Skin epidermis (tissue), 12 donors: Measurements from ENCODE around the gene CGNL1.

Source experiments
- H3K27ac ChIP-seq, 21 experiments: fragments of 200-600 bp; sonication (generic) in 11 of 21; one replicate each; pipeline ENCODE4 v1.5.0; 2020; ENCODE audit warnings: mild to moderate bottlenecking in 3 of 21, inconsistent platforms in 2 of 21, moderate library complexity in 2 of 21
- H3K4me3 ChIP-seq, 7 experiments: fragments of 200-600 bp; sonication (generic) in 2 of 7; one replicate each; pipeline ENCODE4 v1.5.0; 2020; ENCODE audit warnings: inconsistent platforms in 2 of 7, mild to moderate bottlenecking in 2 of 7, moderate library complexity in 1 of 7

The CGNL1 gene

GRCh38 chr15:57443486-57443885 lies 67.2 kb downstream of the CGNL1 start:
- Histone ChIP-seq H3K4me3 (no peak overlapping the region), H3K27ac (no peak overlapping the region)

- H3K27ac ChIP-seq, result peak overlapping the region in 6 of 21 experiments; percentile 4 to 60 (median 29)
- no peak overlapping the region for H3K4me3 ChIP-seq
Observed at GRCh38 chr15:57444877-57445513, 68.7 kb downstream of the CGNL1 start.

- Histone ChIP-seq H3K4me3 (no peak overlapping the region), H3K27ac (peak overlapping the region in 1 of 21 experiments; percentile 32)
Observed at GRCh38 chr15:57445872-57446271, 69.6 kb downstream of the CGNL1 start.

GRCh38 chr15:57446393-57446792 lies 70.1 kb downstream of the CGNL1 start:
- H3K4me3 ChIP-seq, result no peak overlapping the region
- H3K27ac ChIP-seq, result no peak overlapping the region

- no peak overlapping the region for H3K4me3 ChIP-seq
- no peak overlapping the region for H3K27ac ChIP-seq
Observed at GRCh38 chr15:57451555-57451954, 75.2 kb downstream of the CGNL1 start.

GRCh38 chr15:57452090-57452754 lies 75.9 kb downstream of the CGNL1 start:
- Histone ChIP-seq H3K27ac (peak overlapping the region in 1 of 21 experiments; percentile 2), H3K4me3 (no peak overlapping the region)

GRCh38 chr15:57455929-57456328 lies 79.6 kb downstream of the CGNL1 start:
- Histone ChIP-seq H3K27ac (no peak overlapping the region), H3K4me3 (no peak overlapping the region)

GRCh38 chr15:57456559-57456958 lies 80.3 kb downstream of the CGNL1 start:
- H3K4me3 ChIP-seq, result no peak overlapping the region
- no peak overlapping the region for H3K27ac ChIP-seq

GRCh38 chr15:57457726-57458125 lies 81.4 kb downstream of the CGNL1 start:
- H3K4me3 ChIP-seq, result no peak overlapping the region
- no peak overlapping the region for H3K27ac ChIP-seq

- H3K27ac ChIP-seq, result no peak overlapping the region
- H3K4me3 ChIP-seq, result no peak overlapping the region
Observed at GRCh38 chr15:57458356-57458781, 82.1 kb downstream of the CGNL1 start.

- H3K4me3 ChIP-seq, result no peak overlapping the region
- no peak overlapping the region for H3K27ac ChIP-seq
Observed at GRCh38 chr15:57460208-57460816, 84.0 kb downstream of the CGNL1 start.

GRCh38 chr15:57461541-57461940 lies 85.2 kb downstream of the CGNL1 start:
- H3K4me3 ChIP-seq, result no peak overlapping the region
- H3K27ac ChIP-seq, result peak overlapping the region in 1 of 21 experiments; percentile 48

GRCh38 chr15:57462381-57462780 lies 86.1 kb downstream of the CGNL1 start:
- Histone ChIP-seq H3K4me3 (no peak overlapping the region), H3K27ac (peak overlapping the region in 1 of 21 experiments; percentile 39)

GRCh38 chr15:57463360-57463759 lies 87.1 kb downstream of the CGNL1 start:
- no peak overlapping the region for H3K4me3 ChIP-seq
- H3K27ac ChIP-seq, result no peak overlapping the region

GRCh38 chr15:57464480-57464879 lies 88.2 kb downstream of the CGNL1 start:
- H3K4me3 ChIP-seq, result no peak overlapping the region
- H3K27ac ChIP-seq, result no peak overlapping the region

- no peak overlapping the region for H3K4me3 ChIP-seq
Observed at GRCh38 chr15:57468486-57468885, 92.2 kb downstream of the CGNL1 start.

GRCh38 chr15:57470543-57470942 lies 94.2 kb downstream of the CGNL1 start:
- no peak overlapping the region for H3K27ac ChIP-seq
- no peak overlapping the region for H3K4me3 ChIP-seq

More at GRCh38 chr15:57468486-57468885, 92.2 kb downstream of the CGNL1 start:
- no peak overlapping the region for H3K27ac ChIP-seq

- Histone ChIP-seq H3K27ac (no peak overlapping the region), H3K4me3 (no peak overlapping the region)
Observed at GRCh38 chr15:57472861-57473260, 96.6 kb downstream of the CGNL1 start.

- Histone ChIP-seq H3K4me3 (no peak overlapping the region), H3K27ac (peak overlapping the region in 3 of 21 experiments; percentile 28 to 67 (median 64))
Observed at GRCh38 chr15:57476533-57476975, 100.2 kb downstream of the CGNL1 start.

GRCh38 chr15:57477736-57478522 lies 101.6 kb downstream of the CGNL1 start:
- H3K4me3 ChIP-seq, result no peak overlapping the region

More at GRCh38 chr15:57477736-57478522, 101.6 kb downstream of the CGNL1 start:
- H3K27ac ChIP-seq, result peak overlapping the region in 6 of 21 experiments; percentile 10 to 64 (median 16)
